ENCODE data around the gene AP1M1.
"Not testable (repeated sequence)": the region's sequence is repeated elsewhere in the genome, so short reads cannot be mapped to it uniquely, and the experiment has no call there.

AP1M1 gene

DNA sequence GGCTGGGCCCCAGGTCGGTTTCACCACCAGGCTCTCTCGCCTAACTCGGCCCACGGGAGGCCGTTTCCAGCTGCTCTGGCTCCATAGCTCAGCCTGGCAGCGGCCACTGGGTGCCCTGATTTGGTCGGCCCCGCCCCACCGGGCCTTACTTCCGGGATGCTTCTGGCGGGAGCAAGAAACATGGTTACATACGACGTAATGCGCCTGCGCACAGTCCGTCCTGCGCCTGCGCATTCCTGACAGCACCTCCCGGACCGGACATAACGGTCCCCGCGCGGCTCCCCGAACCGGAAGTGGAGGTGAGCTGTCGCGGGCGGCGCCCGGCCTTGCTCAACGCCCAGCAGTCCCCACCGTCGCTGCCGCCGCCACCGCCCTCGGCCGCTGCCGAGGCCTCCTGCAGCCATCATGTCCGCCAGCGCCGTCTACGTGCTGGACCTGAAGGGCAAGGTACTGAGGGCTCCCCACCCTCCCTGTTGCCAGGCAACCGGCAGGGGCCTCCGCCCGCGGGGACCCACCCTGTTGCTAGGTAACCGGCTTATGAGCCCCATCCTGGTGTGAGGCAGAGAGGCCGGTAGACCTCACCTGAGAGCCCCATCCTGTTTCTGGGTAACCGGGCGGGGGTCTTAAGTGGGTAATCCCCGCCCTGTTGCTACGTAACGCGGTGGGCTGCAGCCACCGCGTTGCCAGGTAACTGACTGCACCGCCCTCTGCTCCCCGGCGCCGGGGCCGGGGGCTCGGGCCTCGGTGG, at the start of gene AP1M1:
TSS of gene AP1M1 (plus strand) at position 290 of the 748 bp plus-strand sequence. CDS start at position 406, 116 bp downstream.
- peak; percentile 63 to 99 (median 95) for DNase-seq

DNA sequence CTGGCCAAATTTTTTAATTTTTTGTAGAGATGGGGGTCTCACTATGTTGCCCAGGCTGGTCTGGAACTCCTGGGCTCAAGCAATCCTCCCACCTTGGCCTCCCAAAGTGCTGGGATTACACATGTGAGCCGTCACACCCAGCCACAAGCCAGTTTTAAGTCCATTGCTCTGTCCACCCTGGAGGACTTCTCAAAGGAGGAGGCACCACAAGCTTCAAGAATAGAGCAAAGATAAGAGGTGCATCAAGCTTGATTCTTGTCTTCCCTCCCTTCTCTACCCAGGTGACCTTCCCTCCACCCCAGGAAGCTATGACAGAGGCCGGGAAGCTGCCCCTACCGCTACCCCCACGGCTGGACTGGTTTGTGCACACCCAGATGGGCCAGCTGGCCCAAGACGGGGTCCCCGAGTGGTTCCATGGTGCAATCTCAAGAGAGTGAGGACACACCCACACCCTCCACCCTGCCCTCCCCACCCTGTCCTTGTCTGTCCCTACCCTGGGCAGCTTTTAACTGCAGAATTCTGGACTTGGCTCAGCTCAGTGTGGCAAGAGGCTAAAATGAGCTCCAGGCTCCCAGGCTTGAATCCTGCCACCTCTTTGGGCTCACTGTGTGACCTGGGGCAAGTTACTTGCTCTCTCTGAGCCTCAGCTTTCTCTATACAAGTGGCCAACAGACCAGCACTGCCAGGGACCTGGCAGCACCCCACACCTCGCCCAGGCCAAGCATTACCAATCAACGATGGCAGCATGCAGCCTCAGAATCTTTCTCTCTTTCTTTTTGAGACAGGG, 49.1 kb upstream of the AP1M1 start:
- DNase-seq, result no peak

DNA sequence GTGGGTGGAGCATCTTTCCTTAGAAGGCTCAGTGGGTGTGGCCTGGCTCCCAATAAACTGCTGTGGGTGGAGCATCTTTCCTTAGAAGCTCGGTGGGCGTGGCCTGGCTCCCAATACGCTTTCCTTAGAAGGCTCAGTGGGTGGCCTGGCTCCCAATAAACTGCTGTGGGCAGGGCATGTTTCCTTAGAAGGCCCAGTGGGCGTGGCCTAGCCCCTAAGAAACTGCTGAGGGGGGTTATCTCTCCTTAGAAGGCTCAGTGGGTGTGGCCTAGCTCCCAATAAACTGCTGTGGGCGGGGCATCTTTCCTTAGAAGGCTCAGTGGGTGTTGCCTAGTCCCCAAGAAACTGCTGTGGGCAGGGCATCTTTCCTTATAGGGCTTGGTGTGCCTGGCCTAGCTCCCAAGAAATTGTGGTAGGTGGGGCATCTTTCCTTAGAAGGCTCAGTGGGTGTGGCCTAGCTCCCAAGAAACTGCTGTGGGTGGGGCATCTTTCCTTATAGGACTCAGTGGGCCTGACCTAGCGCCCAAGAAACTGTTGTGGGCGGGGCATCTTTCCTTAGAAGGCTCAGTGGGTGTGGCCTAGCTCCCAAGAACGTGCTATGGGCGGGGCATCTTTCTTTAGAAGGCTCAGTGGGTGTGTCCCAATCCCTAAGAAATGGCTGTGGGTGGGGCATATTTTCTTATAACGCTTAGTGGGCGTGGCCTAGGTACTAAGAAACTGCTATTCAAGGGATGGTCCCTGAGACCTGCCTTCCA, 44.0 kb upstream of the AP1M1 start:
- no peak for DNase-seq

DNA sequence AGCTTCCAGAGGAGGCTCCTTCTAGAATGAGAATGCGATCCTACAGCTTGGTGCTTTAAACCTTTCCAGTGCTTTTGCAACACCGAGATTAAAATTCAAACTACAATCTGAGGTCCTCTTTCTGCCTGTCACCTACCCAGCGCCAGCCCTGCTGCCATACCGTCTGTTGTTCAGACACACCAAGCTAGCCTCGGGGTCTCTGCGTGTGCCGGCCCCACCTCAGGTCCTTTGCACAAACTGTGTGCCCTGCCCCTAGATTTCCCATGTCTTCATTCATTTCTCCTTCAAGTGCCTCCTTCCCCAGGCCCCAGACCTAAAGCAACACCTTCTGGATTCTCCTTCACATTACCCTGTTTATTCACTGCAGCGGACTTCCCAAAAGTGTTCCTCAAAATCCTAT, 43.2 kb upstream of the AP1M1 start:
- DNase-seq, result no peak

DNA sequence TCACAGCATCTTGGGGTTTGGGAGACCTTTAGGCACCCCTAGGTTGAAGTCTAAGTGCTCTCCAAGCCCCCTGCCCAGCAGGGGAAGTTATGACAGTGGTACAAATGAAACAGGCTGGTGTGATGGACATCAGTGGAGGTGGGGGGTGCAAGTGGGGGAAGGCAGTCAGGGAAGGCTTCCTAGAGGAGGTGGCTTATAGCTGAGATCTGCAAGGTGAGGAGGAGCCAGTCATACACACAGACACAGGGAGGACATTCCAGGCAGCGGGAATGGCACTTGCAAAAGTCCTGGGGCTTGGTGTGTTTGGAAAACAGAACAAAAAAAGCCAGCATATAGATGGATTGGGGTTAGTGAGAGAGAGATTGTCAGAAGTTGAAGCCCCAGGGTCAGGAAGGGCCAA, 42.6 kb upstream of the AP1M1 start:
- DNase-seq, result no peak

DNA sequence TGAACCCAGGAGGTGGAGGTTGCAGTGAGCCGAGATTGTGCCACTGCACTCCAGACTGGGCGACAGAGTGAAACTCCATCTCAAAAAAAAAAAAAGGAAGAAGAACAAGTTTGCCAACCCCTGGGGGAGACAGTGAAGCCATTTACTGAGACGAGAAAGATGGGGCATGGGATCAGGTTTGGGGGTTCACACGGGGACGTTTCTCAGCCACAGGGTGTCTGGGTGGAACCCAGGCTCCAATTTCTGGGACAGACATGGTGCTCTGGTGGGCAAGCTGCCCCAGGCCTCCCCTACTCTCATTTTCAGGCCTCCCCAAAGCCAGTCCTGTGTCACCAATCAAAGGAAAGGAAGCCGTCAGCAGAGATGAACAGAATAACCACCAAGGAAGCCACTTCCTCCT, 40.8 kb upstream of the AP1M1 start:
- no peak for DNase-seq

DNA sequence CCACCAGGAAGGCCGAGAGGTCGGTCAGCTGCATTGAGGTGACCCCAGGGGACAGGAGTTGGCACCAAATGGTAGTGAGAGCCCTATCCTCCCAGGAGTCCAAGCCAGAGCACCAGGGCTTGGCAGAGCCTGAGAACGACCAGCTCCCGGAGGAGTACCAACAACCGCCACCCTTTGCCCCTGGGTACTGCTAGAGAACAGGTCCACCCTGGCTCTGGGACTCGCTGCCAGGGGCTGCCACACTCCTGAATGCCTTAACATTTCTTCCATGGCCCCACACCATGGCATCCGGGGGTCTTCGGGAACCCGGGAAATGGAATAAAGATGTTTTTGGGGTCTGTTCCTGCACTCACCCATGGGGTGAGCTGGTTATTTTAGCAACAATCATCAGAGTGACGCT, 40.1 kb upstream of the AP1M1 start:
- no peak for DNase-seq

DNA sequence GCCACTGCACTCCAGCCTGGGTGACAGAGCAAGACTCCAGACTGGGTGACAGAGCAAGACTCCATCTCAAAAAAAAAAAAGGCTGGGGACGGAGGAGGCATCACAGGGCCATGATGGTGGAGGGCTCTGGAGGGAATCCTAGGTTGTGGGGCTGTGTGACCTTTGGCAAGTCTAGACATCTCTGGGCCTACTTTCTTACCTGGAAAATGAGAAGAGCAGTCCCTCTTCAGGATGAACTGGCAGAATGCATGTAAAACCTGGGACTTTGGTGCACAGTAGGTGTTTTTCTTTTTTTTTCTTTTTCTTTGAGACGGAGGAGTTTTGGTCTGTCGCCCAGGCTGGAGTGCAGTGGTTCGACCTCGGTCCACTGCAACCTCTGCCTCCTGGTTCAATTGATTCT, 38.1 kb upstream of the AP1M1 start:
- DNase-seq, result no peak

DNA sequence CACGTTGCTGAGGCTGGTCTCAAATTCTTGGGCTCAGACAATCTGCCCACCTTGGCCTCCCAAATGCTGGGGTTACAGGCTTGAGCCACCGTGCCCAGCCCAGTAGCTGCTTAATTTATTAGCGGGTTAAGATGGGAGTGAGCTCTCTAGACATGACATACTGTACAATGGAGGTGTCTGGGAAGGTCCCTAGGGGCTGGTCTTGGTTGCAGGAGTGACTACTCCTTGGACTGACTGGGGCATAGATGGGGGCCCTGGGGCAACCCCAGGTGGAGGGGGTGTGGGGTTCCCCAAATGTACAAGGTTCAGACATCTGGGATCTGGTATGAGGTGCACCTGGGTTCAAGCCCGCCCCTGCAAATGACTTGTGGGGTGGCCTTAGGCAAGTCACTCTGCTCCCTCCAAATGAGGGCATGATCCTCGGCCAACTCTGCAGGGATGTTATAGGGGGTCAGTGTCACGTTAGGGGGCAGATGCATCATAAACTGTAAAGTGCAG, 37.2 kb upstream of the AP1M1 start:
- no peak for DNase-seq

DNA sequence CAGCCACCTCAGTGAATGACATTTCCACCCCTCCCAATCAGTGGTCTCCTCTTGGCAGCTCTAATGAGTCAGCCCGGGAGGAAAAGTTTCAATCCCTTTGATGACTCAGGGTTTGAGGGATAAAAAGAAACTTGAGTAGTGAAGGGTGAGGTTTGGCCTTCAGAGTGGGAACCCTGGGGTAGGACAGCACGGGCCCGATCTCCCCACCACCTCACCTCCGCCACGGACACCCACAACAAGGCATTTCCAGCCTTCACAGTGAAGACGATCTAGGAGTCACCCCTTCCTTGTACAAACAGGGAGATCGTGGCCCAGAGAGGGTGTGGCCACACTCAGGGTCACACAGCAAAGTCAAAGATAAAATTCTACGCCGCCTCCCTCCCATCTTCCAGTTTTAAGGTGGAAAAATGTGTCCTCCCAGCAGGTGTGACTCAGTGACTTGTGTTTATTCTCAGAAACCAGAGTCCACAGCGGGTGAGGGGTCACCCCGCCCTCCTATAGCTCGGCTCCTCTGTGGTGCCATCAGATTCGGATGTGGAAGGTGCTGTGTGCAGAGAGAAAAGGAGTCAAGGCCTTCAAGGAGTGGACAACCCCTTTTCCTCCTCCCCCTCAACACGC, 36.7 kb upstream of the AP1M1 start:
- no peak for DNase-seq

DNA sequence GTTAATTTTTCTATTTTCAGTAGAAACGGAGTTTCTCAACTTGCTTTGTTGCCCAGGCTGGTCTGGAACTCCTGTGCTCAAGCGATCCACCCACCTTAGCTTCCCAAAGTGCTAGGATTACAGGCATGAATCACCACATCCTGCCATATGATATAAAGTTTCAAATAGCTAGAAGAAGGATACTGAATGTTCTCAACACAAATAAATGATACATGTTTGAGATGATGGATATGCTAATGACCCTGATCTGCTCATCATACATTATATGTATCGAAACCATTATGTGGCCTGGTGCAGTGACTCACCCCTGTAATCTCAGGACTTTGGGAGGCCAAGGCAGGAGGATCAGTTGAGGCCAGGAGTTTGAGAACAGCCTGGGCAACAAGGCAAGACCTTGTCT, 35.9 kb upstream of the AP1M1 start:
- peak in 4 of 58 donors; percentile 5 to 9 (median 8) for DNase-seq

DNA sequence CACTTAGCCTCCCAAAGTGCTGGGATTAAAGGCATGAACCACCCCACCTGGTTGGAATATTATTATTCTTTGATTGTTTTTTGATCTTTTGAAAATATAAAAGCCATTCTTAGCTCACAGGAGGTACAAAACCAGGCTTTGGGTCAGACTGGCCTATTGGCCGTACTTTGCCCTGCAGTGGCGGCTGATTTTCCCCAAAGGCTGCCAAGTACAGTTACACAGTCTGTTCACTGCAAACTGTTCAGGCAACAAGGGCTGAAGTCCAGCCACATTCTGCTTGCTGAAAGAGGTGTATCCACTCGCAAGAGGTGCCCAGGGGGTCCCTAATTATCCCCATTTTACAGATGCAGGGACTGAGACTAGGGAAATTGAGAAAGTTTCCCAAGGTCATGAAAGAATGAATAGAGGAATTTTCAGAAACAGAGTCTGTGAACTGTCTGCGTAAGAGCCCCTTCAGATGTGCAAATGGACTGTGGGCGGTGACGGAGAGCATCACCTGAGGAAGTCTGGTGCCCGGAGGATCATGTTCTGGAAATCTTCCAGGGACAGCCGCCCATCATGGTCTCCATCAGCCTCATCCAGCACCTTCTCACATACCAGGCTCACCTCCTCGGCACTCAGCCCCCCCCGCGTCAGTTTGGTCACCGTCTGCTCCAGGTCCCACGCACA, 33.4 kb upstream of the AP1M1 start:
- no peak for DNase-seq

DNA sequence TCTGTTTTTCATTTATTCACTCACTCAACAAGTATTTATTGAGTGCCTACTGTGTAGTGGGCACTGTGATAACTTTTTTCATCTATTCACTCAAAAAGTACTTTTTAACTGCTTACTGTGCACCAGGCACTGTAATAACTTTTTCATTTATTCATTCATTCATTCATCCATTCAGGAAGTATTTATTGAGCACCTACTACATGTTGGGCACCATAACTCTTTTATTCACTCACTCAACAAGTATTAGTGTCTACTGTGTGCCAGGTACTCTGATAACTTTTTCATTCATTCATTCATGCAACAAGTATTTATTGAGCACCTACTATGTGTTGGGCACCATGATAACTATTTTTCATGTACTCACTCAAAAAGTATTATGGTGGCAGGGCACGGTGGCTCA, 31.3 kb upstream of the AP1M1 start:
- no peak for DNase-seq

DNA sequence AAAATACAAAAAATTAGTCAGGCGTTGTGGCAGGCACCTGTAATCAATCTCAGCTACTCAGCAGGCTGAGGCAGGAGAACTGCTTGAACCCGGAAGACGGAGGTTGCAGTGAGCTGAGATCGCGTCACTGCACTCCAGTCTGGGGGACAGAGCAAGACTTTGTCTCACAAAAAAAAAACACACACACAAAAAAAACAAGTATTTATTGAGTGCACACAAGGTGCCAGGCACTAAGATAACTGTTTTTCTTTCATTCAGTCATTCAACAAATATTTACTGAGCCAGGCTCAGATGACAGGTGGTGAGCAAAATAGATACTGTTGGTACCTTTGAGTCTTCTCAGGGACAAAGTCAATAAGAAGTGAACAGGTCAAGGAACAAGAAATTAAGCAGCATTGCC, 30.7 kb upstream of the AP1M1 start:
- DNase-seq, result no peak

DNA sequence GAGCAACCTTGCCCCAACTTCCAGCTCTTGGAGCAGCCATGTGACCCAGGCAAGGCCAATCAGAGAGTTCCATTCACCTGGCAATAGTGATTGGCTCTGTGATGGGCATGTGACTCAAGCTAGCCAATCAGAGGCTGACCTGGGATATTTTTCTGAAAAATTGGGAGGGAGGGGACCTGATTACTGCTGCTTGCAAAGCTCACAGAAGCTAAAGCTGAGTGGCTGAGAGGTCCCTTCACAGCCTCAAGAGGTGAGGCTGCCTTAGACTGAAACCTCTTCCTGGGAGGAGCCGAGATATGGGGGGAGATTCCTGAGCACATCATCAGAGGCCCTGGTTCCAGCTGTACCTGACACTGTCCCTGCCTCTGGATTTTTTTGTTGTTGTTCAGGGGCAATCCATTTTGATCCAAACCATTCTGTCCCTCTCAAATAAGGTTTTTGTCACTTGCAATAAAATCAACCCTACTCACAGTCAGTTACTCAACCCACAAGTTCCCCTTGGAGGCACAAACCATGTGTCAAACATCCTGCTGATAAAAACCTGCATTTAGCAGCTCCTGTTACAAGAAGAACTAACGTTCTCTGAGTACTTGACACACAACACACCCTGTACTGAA, 29.1 kb upstream of the AP1M1 start:
- peak in 1 of 58 donors; percentile 8 for DNase-seq

DNA sequence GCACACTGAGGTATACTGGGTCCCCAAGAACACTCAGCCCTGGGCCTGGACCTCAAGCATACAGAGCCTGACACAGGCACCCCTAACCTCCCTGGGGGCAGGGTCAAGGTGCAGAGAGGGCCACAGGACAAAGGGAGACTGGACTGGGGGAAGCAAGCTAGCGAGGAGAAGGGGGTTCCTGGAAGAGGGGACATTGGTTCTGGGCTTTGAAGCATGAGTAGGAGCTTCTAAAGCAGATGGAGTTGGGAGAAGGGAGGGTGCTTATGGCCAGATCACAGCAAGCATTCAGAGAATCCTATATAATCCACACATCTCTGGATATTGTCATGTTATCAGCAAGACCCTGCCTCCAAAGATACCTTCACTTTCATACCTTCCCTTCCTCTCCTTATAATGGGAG, 27.6 kb upstream of the AP1M1 start:
- no peak for DNase-seq

DNA sequence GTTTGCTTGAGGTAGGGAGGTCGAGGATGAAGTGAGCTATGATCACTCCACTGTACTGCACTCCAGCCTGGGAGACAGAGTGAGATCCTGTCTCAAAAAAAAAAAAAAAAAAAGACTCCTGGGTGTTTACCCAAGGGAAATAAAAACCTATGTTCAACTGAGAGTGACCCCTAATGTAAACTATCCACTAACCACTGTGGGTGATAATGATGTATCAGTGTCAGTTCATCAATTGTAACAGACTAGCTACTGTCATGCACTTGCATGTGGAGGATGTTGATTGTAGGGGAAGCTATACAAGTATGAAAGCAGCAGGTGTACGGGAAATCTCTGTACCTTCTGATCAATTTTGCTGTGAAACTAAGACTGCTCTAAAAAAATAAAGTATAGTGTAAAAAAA, 21.8 kb upstream of the AP1M1 start:
- DNase-seq, result no peak

DNA sequence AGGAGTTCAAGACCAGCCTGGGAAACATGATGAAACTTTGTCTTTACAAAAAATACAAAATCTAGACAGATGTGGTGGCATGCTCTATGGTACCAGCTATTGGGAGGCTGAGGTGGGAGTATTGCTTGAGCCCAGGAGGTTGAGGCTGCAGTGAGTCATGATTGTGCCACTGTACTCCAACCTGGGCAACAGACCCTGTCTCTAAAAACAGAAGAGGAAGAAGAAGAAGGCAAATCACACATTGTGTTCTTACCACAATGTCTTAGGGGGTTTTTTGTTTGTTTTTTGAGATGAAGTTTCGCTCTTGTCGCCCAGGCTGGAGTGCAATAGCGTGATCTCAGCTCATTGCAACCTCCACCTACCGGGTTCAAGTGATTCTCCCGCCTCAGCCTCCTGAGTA, 18.8 kb upstream of the AP1M1 start:
- DNase-seq, result not testable (repeated sequence)

DNA sequence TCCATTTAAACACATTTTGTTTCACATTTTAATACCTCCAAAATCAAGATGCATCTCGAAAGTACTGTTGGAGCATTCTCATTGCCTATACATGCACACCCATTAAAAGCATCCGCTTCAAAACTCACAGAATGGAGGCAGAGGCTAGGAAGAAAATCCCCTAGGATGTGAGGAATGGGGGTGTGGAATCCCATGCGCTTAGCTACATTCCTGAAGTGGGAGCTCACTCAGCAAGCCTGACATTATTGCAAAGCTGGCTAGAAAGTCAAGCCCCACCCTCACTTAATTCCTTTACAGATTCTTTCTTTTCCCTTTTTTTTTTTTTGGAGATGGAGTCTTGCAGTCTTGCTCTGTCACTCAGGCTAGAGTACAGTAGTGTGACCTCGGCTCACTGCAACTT, 17.1 kb upstream of the AP1M1 start:
- no peak for DNase-seq

DNA sequence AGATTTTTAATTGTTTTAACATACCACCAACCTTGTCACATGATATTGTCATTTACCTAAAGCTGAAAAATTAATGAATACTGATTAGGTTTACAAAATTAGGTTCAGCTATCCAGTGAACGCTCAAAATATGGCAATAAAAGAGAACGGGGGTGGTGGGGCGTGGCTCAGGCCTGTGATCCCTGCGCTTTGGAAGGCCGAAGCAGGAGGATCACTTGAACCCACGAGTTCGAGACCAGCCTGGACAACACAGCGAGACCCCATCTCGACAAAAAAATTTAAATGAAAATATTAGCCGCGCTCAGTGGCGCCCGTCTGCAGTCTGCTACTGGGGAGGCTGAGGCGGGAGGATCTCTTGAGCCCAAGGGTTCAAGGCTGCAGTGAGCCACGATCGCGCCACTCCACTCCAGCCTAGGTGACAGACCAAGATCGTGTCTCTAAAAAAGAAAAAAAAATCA, 13.0 kb upstream of the AP1M1 start:
- DNase-seq, result no peak
